HepG2 (cell line): ENCODE data around the gene BORCS5. TPM values are rescaled to one million over a fixed set of nuclear protein-coding genes. Genes with fewer than 3 reads are reported as not detected.

Experiments used
- ATAC-seq: fragments of 200-7000 bp; cut with Tn5 transposase; 3 replicates; pipeline ENCODE4 v1.9.1; 2020; ENCODE audit warnings: mild to moderate bottlenecking, moderate library complexity
- BruUV-seq: library from RNA; stranded (reverse); fragments of 400-500 nt; replicated peaks from 2 replicates; lab custom pipeline; 2021; lab: Mats Ljungman, UMichigan
- CTCF ChIA-PET: fragments of 300-600 bp; formaldehyde crosslinking; extraction: SDS; loops from one replicate; lab custom pipeline; 2021; ENCODE audit warnings: low total read pairs, inconsistent platforms, low intra/inter-chr PET ratio; lab: Yijun Ruan, JAX
- POLR2A ChIA-PET: fragments of 350-600 bp; sonication (Branson Sonifier 250); formaldehyde crosslinking; loops from one replicate; lab custom pipeline; 2020; ENCODE audit warnings: antibody characterized with exemption, inconsistent platforms; lab: Yijun Ruan, JAX
- DNase-seq: peaks from one replicate; pipeline ENCODE4 v3.0.0-alpha.2; 2015; ENCODE audit warnings: low spot score
- FAIRE-seq: peaks from 3 replicates; lab custom pipeline; 2011; peaks lifted over from hg19 to GRCh38; lab: Jason Lieb, UNC
- H2AFZ ChIP-seq: one replicate; pipeline ENCODE4 v1.6.1; 2011; ENCODE audit warnings: low read length, inconsistent platforms
- H3K27ac ChIP-seq: fragments of 300-600 bp; 3 replicates; pipeline ENCODE4 v1.8.0; 2011; ENCODE audit warnings: mixed run types, mild to moderate bottlenecking, mixed read lengths, low read length, inconsistent platforms; ENCODE audit not compliant: insufficient read depth; ENCODE audit errors: extremely low read length
- H3K27me3 ChIP-seq, 2 experiments: fragments of 200-600 bp in 1 of 2; 2 replicates in 1 of 2; 3 replicates in 1 of 2; pipeline versions ENCODE4 v1.6.0 to v1.8.0; 2011; ENCODE audit warnings: low read length in 2 of 2, mild to moderate bottlenecking in 2 of 2, moderate library complexity in 2 of 2, inconsistent platforms in 1 of 2; ENCODE audit not compliant: insufficient read depth in 2 of 2, control insufficient read depth in 1 of 2
- H3K36me3 ChIP-seq, 2 experiments: fragments of 200-600 bp in 1 of 2; replicated peaks in 1 of 2; 2 replicates in 1 of 2; 3 replicates in 1 of 2; pipeline versions ENCODE4 v1.5.1 to v1.8.0; 2011; ENCODE audit warnings: low read length in 2 of 2, inconsistent platforms in 1 of 2; ENCODE audit not compliant: insufficient read depth in 2 of 2, control insufficient read depth in 1 of 2
- H3K4me1 ChIP-seq: 2 replicates; pipeline ENCODE4 v1.5.1; 2012; ENCODE audit warnings: low read length, inconsistent platforms; ENCODE audit not compliant: insufficient read depth
- H3K4me2 ChIP-seq: 2 replicates; pipeline ENCODE4 v1.6.0; 2011; ENCODE audit warnings: low read depth, low read length, inconsistent platforms
- H3K4me3 ChIP-seq, 3 experiments: fragments of 200-600 bp in 1 of 3; sonication (generic), shearing (Covaris generic) in 1 of 3; replicated peaks in 1 of 3; 2 replicates each; pipeline ENCODE4 v1.5.1; 2011 to 2016; ENCODE audit warnings: low read length in 3 of 3, inconsistent platforms in 2 of 3, low read depth in 2 of 3, mild to moderate bottlenecking in 2 of 3, control low read depth in 1 of 3, mixed read lengths in 1 of 3; ENCODE audit not compliant: insufficient read depth in 1 of 3
- H3K79me2 ChIP-seq: one replicate; pipeline ENCODE4 v1.6.1; 2011; ENCODE audit warnings: low read length, inconsistent platforms; ENCODE audit not compliant: insufficient read depth
- H3K9ac ChIP-seq: 2 replicates; pipeline ENCODE4 v1.6.0; 2011; ENCODE audit warnings: mild to moderate bottlenecking, low read depth, low read length, inconsistent platforms; ENCODE audit not compliant: insufficient read depth
- H3K9me3 ChIP-seq: 2 replicates; pipeline ENCODE4 v1.5.1; 2012; ENCODE audit warnings: mild to moderate bottlenecking, low read length
- H4K20me1 ChIP-seq: 2 replicates; pipeline ENCODE4 v1.6.0; 2011; ENCODE audit warnings: inconsistent platforms, mild to moderate bottlenecking, low read length, moderate library complexity; ENCODE audit not compliant: insufficient read depth
- BCL3 ChIP-seq: sonication (generic); formaldehyde crosslinking; IDR thresholded peaks from 2 replicates; pipeline ENCODE4 v1.5.1; 2020; ENCODE audit warnings: mild to moderate bottlenecking, missing genetic modification reagents, moderate library complexity
- HNF1A ChIP-seq, 2 experiments: sonication (generic) in 1 of 2; formaldehyde crosslinking in 1 of 2; IDR thresholded peaks; 2 replicates each; pipeline versions ENCODE4 v1.4.0 to v1.6.1; 2016 to 2020; ENCODE audit warnings: borderline replicate concordance in 1 of 2, low read depth in 1 of 2, mild to moderate bottlenecking in 1 of 2, missing genetic modification reagents in 1 of 2
- JARID2 ChIP-seq: sonication (generic); formaldehyde crosslinking; IDR thresholded peaks from 2 replicates; pipeline ENCODE4 v1.8.1; 2023; ENCODE audit warnings: missing genetic modification reagents, inconsistent platforms; ENCODE audit not compliant: insufficient replicate concordance
- PLRG1 ChIP-seq: fragments of 450-650 bp; conservative IDR thresholded peaks from 2 replicates; pipeline ENCODE4 v1.6.1; 2016
- PLSCR1 ChIP-seq: sonication (generic); formaldehyde crosslinking; IDR thresholded peaks from 2 replicates; pipeline ENCODE4 v1.5.0; 2020; ENCODE audit warnings: missing genetic modification reagents, mild to moderate bottlenecking, borderline replicate concordance
- PPARG ChIP-seq: conservative IDR thresholded peaks from 2 replicates; pipeline ENCODE4 v1.6.1; 2016; ENCODE audit warnings: missing biosample characterization, missing genetic modification reagents
- SUZ12 ChIP-seq: fragments of 150-350 bp; IDR thresholded peaks from 2 replicates; pipeline ENCODE4 v1.6.1; 2014; ENCODE audit warnings: low read depth, low read length
- ZBTB34 ChIP-seq: sonication (generic); formaldehyde crosslinking; IDR thresholded peaks from 2 replicates; pipeline ENCODE4 v1.8.0; 2022; ENCODE audit warnings: mild to moderate bottlenecking, missing genetic modification reagents
- ZNF34 ChIP-seq: sonication (generic); formaldehyde crosslinking; IDR thresholded peaks from 2 replicates; pipeline ENCODE4 v1.4.0; 2020; ENCODE audit warnings: mild to moderate bottlenecking, missing genetic modification reagents, borderline replicate concordance
- ZNF546 ChIP-seq: sonication (generic); formaldehyde crosslinking; conservative IDR thresholded peaks from 2 replicates; pipeline ENCODE4 v1.8.1; 2023; ENCODE audit warnings: mild to moderate bottlenecking, missing genetic modification reagents
- ZNF713 ChIP-seq: sonication (generic); formaldehyde crosslinking; IDR thresholded peaks from 2 replicates; pipeline ENCODE4 v1.4.0; 2020; ENCODE audit warnings: mild to moderate bottlenecking, missing genetic modification reagents
- WGBS: methylation state at CpG from one replicate; pipeline ENCODE4 v1.1.6; 2017; ENCODE audit warnings: low lambda C conversion rate; 5-methylcytosine and 5-hydroxymethylcytosine counted together
- in situ Hi-C: cut with HindIII; loops from 2 replicates; pipeline ENCODE4 v1.10.0; 2017; ENCODE audit warnings: low pct_unique_long_range_greater_than_20kb; ENCODE audit not compliant: extremely low pct_ligation_motif_present
- intact Hi-C: fragments of 100-400 bp; cut with micrococcal nuclease; formaldehyde crosslinking; loops from one replicate; pipeline ENCODE4 v1.10.0; 2022; ENCODE audit not compliant: unreplicated experiment
- polyA plus RNA-seq, 8 experiments: library from polyadenylated mRNA; depleted of rRNA in 3 of 8; stranded (reverse) in 7 of 8; unstranded in 1 of 8; fragments of >200 nt; fragmentation: Illumina TruSeq in 4 of 8; extraction: Trizol in 4 of 8; gene quantifications; 2 replicates each; pipeline versions ENCODE4 v1.2.1 to v1.2.3, GENCODE V29; 2011 to 2016; ENCODE audit warnings: low read depth in 4 of 8, missing spikeins in 1 of 8, mixed read lengths in 1 of 8; ENCODE audit not compliant: insufficient read depth in 1 of 8
- total RNA-seq, 5 experiments: library from RNA; depleted of rRNA; stranded (reverse); fragments of >200 nt; fragmentation: Illumina TruSeq; extraction: Trizol; gene quantifications; 2 replicates each; pipeline ENCODE4 v1.2.3, GENCODE V29; 2016; ENCODE audit warnings: low read depth in 1 of 5
- TF ChIP-seq, protein P1 (sequence below): sonication (generic); formaldehyde crosslinking; IDR thresholded peaks from 2 replicates; pipeline ENCODE4 v1.4.0; 2020; ENCODE audit warnings: missing genetic modification reagents; ENCODE audit errors: not compliant biosample characterization

BORCS5 gene
- total and polyA plus RNA-seq, 2 of the 13 experiments (the other 11 are each of a cell fraction or from before 2014, with no cell fraction given) = 3.9 to 4.7 TPM

GRCh38 chr12:12403264-12404248 lies 46.7 kb downstream of the BORCS5 start:
- H3K4me2 ChIP-seq = peak overlapping the region; percentile 57
- FAIRE-seq (peak; percentile 88), ATAC-seq (peak; percentile 92), DNase-seq (peak; percentile 97)
- intact Hi-C loops (loop anchor here (2.0 kb wide), 1 partner anchor 29 kb away; no protein-coding TSS in a partner anchor), in situ Hi-C loops (no loop called here)
- peaks cover 83% of the 10 kb centered on the region for H3K4me1 ChIP-seq
- H3K4me3 ChIP-seq = peak overlapping the region in 1 of 3 experiments; percentile 13; a peak in 2 of 6 replicates
- no peaks in the 10 kb centered on the region for H4K20me1 ChIP-seq
- ChIA-PET POLR2A (interaction anchor here (0.8 to 2.9 kb wide), 17 partner anchors 12 to 312 kb away, joined by 3 to 28 read pairs (median 4); partner anchors contain the start of gene BORCS5), CTCF (interaction anchor here (1.3 kb wide), 1 partner anchor 27 kb away, joined by 3 read pairs; no protein-coding TSS in a partner anchor)
- H3K9me3 ChIP-seq = no peaks in the 10 kb centered on the region
- TSS peak; percentile 97 for BruUV-seq
- WGBS = 4% methylated on average over 9 of the region's 9 CpGs
- peak overlapping the region; percentile 96 for H3K27ac ChIP-seq
- H3K9ac ChIP-seq = peak overlapping the region; percentile 67
- H3K27me3 ChIP-seq = no peaks in the 10 kb centered on the region
- H3K79me2 ChIP-seq = peaks cover 11% of the 10 kb centered on the region
- no peaks in the 10 kb centered on the region; a peak in 1 of 5 replicates for H3K36me3 ChIP-seq
- H2AFZ ChIP-seq = no peak overlapping the region
- TF ChIP-seq BCL3 (CRISPR knock-in tag) (no peak), ZNF34 (CRISPR knock-in tag) (no peak), ZNF546 (CRISPR knock-in tag) (0 out of 2 replicates have a peak, but pooled peaks have one; percentile 43), PPARG (peak; percentile 88), PLRG1 (no peak), SUZ12 (no peak), HNF1A (IDR thresholded peaks at IDR 0.05; ENCODE audit: low read depth) (0 out of 2 replicates have a peak, but pooled peaks have one; percentile 37), HNF1A (CRISPR knock-in tag; IDR thresholded peaks at IDR 0.05; ENCODE audit: borderline replicate concordance) (peak; percentile 69; the same call in 1 of the 2 replicates), ZBTB34 (CRISPR knock-in tag) (no peak), ZNF713 (CRISPR knock-in tag) (no peak), PLSCR1 (CRISPR knock-in tag) (no peak), JARID2 (no peak)
- TF ChIP-seq, protein P1, sequence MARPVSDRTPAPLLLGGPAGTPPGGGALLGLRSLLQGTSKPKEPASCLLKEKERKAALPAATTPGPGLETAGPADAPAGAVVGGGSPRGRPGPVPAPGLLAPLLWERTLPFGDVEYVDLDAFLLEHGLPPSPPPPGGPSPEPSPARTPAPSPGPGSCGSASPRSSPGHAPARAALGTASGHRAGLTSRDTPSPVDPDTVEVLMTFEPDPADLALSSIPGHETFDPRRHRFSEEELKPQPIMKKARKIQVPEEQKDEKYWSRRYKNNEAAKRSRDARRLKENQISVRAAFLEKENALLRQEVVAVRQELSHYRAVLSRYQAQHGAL (CRISPR knock-in tag) = no peak
